Lower leg skin (tissue), 4 donors: Measurements from ENCODE around the gene ARHGEF12. TPM values are rescaled to one million over a fixed set of nuclear protein-coding genes. Genes with fewer than 3 reads are reported as not detected.

Experiments used
- DNase-seq, 2 donors: peaks; one replicate each; pipeline ENCODE4 v3.0.0-alpha.2; 2019; ENCODE audit warnings: low spot score in 2 of 2
- H3K4me3 ChIP-seq: fragments of 200-600 bp; sonication (generic); 2 replicates; pipeline ENCODE4 v1.5.1; 2017; ENCODE audit warnings: mild to moderate bottlenecking, low read depth; ENCODE audit not compliant: poor library complexity, severe bottlenecking
- POLR2A ChIP-seq, 2 donors: fragments of 450-650 bp; IDR thresholded peaks; one replicate each; pipeline ENCODE4 v1.6.1; 2016 to 2017; ENCODE audit warnings: antibody characterized with exemption in 2 of 2, mild to moderate bottlenecking in 1 of 2, moderate library complexity in 1 of 2
- WGBS, 2 donors: methylation state at CpG; one replicate each; pipeline ENCODE4 v1.1.5; 2018; 5-methylcytosine and 5-hydroxymethylcytosine counted together
- intact Hi-C: fragments of 100-400 bp; cut with DNase I; formaldehyde crosslinking; loops from one replicate; pipeline ENCODE4 v1.15.0; 2023; ENCODE audit warnings: low total_unique reads
- total RNA-seq, 4 donors: library from RNA; depleted of rRNA; stranded (reverse); fragments of >200 nt; gene quantifications; one replicate each; pipeline ENCODE4 v1.1.0, GENCODE V29; 2016
- TF ChIP-seq, protein P1 (sequence below), 3 donors: fragments of 450-650 bp; IDR thresholded peaks; one replicate each; pipeline ENCODE4 v1.5.1; 2016; ENCODE audit warnings: antibody characterized with exemption in 3 of 3, mild to moderate bottlenecking in 3 of 3, moderate library complexity in 2 of 3

ARHGEF12 gene
- total RNA-seq, 4 donors from 2014 or later = 124 to 153 (median 132) TPM

DNA sequence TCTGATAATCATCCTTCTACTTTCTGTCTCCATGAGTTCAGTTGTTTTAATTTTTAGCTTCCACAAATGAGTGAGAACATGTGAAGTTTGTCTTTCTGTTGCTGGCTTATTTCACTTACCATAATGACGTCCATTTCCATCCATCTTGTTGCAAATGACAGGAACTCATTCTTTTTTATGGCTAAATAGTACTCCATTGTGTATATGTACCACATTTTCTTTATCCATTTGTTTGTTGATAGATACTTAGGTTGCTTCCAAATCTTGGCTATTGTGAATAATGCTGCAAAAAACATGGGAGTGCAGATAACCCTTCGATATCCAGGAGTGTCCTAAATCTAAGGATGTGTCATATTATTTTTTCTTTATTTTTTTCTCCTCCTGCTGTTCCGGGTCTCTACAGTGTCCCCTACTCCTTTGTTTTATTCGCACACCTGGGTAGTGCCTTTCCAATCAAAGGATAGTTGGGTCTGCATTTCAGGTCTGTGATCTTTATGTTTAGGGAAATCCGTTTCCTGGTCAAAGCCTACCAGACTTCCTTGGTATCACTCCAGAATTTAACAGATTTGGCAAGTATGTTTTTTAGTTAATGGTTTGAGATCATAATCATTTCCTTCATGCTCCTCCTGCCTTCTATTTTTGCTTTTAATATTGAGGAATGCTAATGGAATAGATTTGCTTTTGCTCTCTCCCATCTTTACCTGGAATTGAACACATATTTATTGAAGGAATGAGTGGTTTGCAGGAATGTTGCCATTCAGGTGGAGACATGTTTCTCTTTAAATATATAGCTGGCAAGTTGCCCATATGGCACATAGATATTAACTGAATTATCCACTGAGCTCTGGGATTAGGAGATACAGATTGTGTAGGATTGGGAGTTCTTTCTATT, 53.7 kb downstream of the ARHGEF12 start:
- TF ChIP-seq POLR2A (IDR thresholded peaks at IDR 0.05) = no peak
- TF ChIP-seq, protein P1, sequence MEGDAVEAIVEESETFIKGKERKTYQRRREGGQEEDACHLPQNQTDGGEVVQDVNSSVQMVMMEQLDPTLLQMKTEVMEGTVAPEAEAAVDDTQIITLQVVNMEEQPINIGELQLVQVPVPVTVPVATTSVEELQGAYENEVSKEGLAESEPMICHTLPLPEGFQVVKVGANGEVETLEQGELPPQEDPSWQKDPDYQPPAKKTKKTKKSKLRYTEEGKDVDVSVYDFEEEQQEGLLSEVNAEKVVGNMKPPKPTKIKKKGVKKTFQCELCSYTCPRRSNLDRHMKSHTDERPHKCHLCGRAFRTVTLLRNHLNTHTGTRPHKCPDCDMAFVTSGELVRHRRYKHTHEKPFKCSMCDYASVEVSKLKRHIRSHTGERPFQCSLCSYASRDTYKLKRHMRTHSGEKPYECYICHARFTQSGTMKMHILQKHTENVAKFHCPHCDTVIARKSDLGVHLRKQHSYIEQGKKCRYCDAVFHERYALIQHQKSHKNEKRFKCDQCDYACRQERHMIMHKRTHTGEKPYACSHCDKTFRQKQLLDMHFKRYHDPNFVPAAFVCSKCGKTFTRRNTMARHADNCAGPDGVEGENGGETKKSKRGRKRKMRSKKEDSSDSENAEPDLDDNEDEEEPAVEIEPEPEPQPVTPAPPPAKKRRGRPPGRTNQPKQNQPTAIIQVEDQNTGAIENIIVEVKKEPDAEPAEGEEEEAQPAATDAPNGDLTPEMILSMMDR (IDR thresholded peaks at IDR 0.05) = no peak
- no peak overlapping the region for H3K4me3 ChIP-seq
- intact Hi-C loops = no loop called here
- DNase-seq = no peak
- WGBS, 2 donors = 65 to 70% methylated on average over 5 of the region's 5 CpGs

- intact Hi-C loops = no loop called here
- H3K4me3 ChIP-seq = no peak overlapping the region
- no peak for DNase-seq
- WGBS, 2 donors = 55 to 69% methylated on average over 1 of the region's 1 CpG
- TF ChIP-seq POLR2A (IDR thresholded peaks at IDR 0.05) = no peak
- TF ChIP-seq, protein P1 (IDR thresholded peaks at IDR 0.05) = no peak
Measured at GRCh38 chr11:120390585-120390922, 54.3 kb downstream of the ARHGEF12 start.

DNA sequence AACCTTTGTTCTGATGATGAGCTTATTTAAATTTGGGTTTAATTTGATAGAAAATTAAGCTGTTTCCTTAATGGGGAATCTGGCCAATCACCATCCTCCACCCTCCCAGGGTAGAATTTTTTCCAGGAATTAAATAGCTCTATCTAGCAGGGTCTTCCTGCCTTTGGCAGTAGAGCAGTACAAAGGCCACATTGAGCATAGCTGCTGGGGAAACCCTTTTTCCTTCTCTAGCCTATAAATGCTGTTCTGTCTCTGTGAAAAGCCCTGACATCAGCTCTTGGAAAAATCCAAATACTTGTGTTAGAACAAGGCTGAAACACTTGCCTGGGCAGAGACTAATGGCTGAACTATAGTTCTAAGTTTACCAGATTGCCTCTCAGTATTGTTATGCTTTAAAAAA, 55.1 kb downstream of the ARHGEF12 start:
- intact Hi-C loops = no loop called here
- TF ChIP-seq, protein P1 (IDR thresholded peaks at IDR 0.05) = no peak
- no peak for TF ChIP-seq POLR2A (IDR thresholded peaks at IDR 0.05)
- no peak overlapping the region for H3K4me3 ChIP-seq
- DNase-seq = no peak

GRCh38 chr11:120391854-120392253, 55.6 kb downstream of the ARHGEF12 start:
- TF ChIP-seq POLR2A (IDR thresholded peaks at IDR 0.05) = no peak
- TF ChIP-seq, protein P1 (IDR thresholded peaks at IDR 0.05) = no peak
- WGBS, 2 donors = 90 to 96% methylated on average over 1 of the region's 1 CpG
- DNase-seq = no peak
- no peak overlapping the region for H3K4me3 ChIP-seq
- intact Hi-C loops = no loop called here

- no peak overlapping the region for H3K4me3 ChIP-seq
- TF ChIP-seq, protein P1 (IDR thresholded peaks at IDR 0.05) = no peak
- no peak for TF ChIP-seq POLR2A (IDR thresholded peaks at IDR 0.05)
- intact Hi-C loops = no loop called here
- whole genome bisulfite sequencing, 2 donors = 38 to 42% methylated on average over 6 of the region's 6 CpGs
- no peak for DNase-seq
Measured at GRCh38 chr11:120392314-120392713, 56.1 kb downstream of the ARHGEF12 start.

DNA sequence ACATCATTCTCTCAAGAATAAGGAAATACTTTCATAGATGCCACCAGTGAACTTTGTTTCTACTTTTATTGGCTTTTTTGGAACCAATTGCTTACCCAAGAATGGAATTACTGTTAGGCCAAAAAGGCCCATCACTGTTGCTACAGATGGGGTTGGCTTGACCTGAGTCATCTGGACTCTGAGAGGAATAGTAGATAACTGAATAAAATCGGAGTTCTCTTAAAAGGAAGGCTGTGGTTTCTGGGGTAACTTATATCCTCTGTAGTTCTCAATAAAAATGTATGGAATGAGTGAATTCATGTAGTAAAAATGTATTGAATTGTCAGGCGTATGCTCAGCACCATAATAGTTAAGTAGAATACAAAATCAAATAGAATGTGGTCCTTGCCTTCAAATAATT, 56.6 kb downstream of the ARHGEF12 start:
- 74 to 84% methylated on average over 2 of the region's 2 CpGs for WGBS, 2 donors
- intact Hi-C loops = no loop called here
- H3K4me3 ChIP-seq = no peak overlapping the region
- no peak for DNase-seq
- TF ChIP-seq POLR2A (IDR thresholded peaks at IDR 0.05) = no peak
- TF ChIP-seq, protein P1 (IDR thresholded peaks at IDR 0.05) = no peak
